A549 (cell line): ENCODE data around the gene ITGB1. TPM values are rescaled to one million over a fixed set of nuclear protein-coding genes. Genes with fewer than 3 reads are reported as not detected.

Experiments used
- ATAC-seq, 2 experiments: fragments of 200-7000 bp in 1 of 2; fragments of >200 bp in 1 of 2; cut with Nextera tagmentation in 1 of 2; cut with Tn5 transposase in 1 of 2; 3 replicates each; pipeline versions ENCODE4 v1.8.0 to v1.9.1; 2018 to 2020; ENCODE audit warnings: mild to moderate bottlenecking in 1 of 2, moderate library complexity in 1 of 2
- CTCF ChIA-PET: fragments of 300-600 bp; sonication (Branson Sonifier 250); formaldehyde crosslinking; extraction: SDS; loops from one replicate; lab custom pipeline; 2021; ENCODE audit warnings: antibody characterized with exemption, inconsistent platforms; lab: Yijun Ruan, JAX
- POLR2A ChIA-PET: fragments of 350-600 bp; formaldehyde crosslinking; extraction: SDS; loops from one replicate; lab custom pipeline; 2021; ENCODE audit warnings: antibody characterized with exemption, inconsistent platforms; lab: Yijun Ruan, JAX
- DNase-seq, 2 experiments: peaks; one replicate each; pipeline versions ENCODE4 v3.0.0 to v3.0.0-alpha.2; 2011 to 2016; ENCODE audit warnings: low read depth in 1 of 2, low spot score in 1 of 2
- FAIRE-seq: peaks from 2 replicates; lab custom pipeline; 2011; peaks lifted over from hg19 to GRCh38; lab: Jason Lieb, UNC
- H3K27ac ChIP-seq, 2 experiments: fragments of >200 bp; sonication (Bioruptor Twin); formaldehyde crosslinking; 3 replicates each; pipeline ENCODE4 v1.5.1; 2016 to 2017
- H3K4me1 ChIP-seq: fragments of >200 bp; sonication (Bioruptor Twin); formaldehyde crosslinking; 3 replicates; pipeline ENCODE4 v1.6.1; 2016
- H3K4me2 ChIP-seq: fragments of >200 bp; sonication (Bioruptor Twin); formaldehyde crosslinking; 3 replicates; pipeline ENCODE4 v1.6.1; 2016
- H3K4me3 ChIP-seq: fragments of >200 bp; sonication (Bioruptor Twin); formaldehyde crosslinking; 3 replicates; pipeline ENCODE4 v1.5.1; 2016
- H3K9me3 ChIP-seq: fragments of >200 bp; sonication (Bioruptor Twin); formaldehyde crosslinking; 3 replicates; pipeline ENCODE4 v1.6.1; 2016
- BCL3 ChIP-seq: fragments of >200 bp; sonication (Bioruptor Twin); formaldehyde crosslinking; IDR thresholded peaks from 3 replicates; pipeline ENCODE4 v1.6.1; 2016
- BHLHE40 ChIP-seq: IDR thresholded peaks from 2 replicates; pipeline ENCODE4 v1.6.1; 2012; ENCODE audit warnings: low read depth, low read length, inconsistent platforms
- CBX2 ChIP-seq: fragments of 200-600 bp; sonication (generic); IDR thresholded peaks from 2 replicates; pipeline ENCODE4 v1.6.1; 2016; ENCODE audit warnings: low read depth, mild to moderate bottlenecking, borderline replicate concordance
- CHD2 ChIP-seq: fragments of 150-350 bp; IDR thresholded peaks from 2 replicates; pipeline ENCODE4 v1.6.1; 2014; ENCODE audit warnings: low read length; ENCODE audit not compliant: partially characterized antibody
- CHD4 ChIP-seq: fragments of 200-600 bp; sonication (generic); IDR thresholded peaks from 2 replicates; pipeline ENCODE4 v1.6.1; 2016; ENCODE audit warnings: antibody characterized with exemption, mild to moderate bottlenecking, borderline replicate concordance
- EHF ChIP-seq: fragments of 250-450 bp; sonication (Bioruptor Pico); IDR thresholded peaks from 2 replicates; pipeline ENCODE4 v1.5.0; 2020; ENCODE audit warnings: mild to moderate bottlenecking
- FOSB ChIP-seq: fragments of 250-450 bp; sonication (Bioruptor Pico); IDR thresholded peaks from 2 replicates; pipeline ENCODE4 v1.5.0; 2020; ENCODE audit warnings: mild to moderate bottlenecking, moderate library complexity
- FOXS1 ChIP-seq: fragments of 250-450 bp; sonication (Bioruptor Pico); IDR thresholded peaks from 2 replicates; pipeline ENCODE4 v1.5.0; 2020; ENCODE audit warnings: mild to moderate bottlenecking, moderate library complexity
- HOXA7 ChIP-seq: fragments of 250-450 bp; sonication (Bioruptor Pico); IDR thresholded peaks from 2 replicates; pipeline ENCODE4 v1.5.0; 2020; ENCODE audit warnings: mild to moderate bottlenecking, moderate library complexity
- JUN ChIP-seq, 2 experiments: fragments of >200 bp; sonication (Bioruptor Twin); formaldehyde crosslinking; IDR thresholded peaks; 2 replicates in 1 of 2; 3 replicates in 1 of 2; pipeline ENCODE4 v1.6.1; 2016 to 2017
- KDM1A ChIP-seq: fragments of 200-600 bp; sonication (generic); IDR thresholded peaks from 2 replicates; pipeline ENCODE4 v1.6.1; 2016; ENCODE audit warnings: low read depth, mild to moderate bottlenecking
- KDM5A ChIP-seq: fragments of 200-600 bp; sonication (generic); IDR thresholded peaks from 2 replicates; pipeline ENCODE4 v1.6.1; 2016; ENCODE audit warnings: antibody characterized with exemption, mild to moderate bottlenecking
- MAZ ChIP-seq: fragments of 150-350 bp; IDR thresholded peaks from 2 replicates; pipeline ENCODE4 v1.6.1; 2014; ENCODE audit warnings: antibody characterized with exemption, low read depth, low read length, borderline replicate concordance
- MYC ChIP-seq: IDR thresholded peaks from 2 replicates; pipeline ENCODE4 v1.6.1; 2012; ENCODE audit warnings: mild to moderate bottlenecking, inconsistent platforms, low read length, improper control_type of control experiment, borderline replicate concordance
- PBX3 ChIP-seq: IDR thresholded peaks from 2 replicates; pipeline ENCODE4 v1.6.1; 2012
- POLR2AphosphoS2 ChIP-seq: conservative IDR thresholded peaks from 2 replicates; pipeline ENCODE4 v1.6.1; 2012; ENCODE audit warnings: low read length, improper control_type of control experiment, inconsistent platforms
- RARB ChIP-seq: fragments of 250-450 bp; sonication (Bioruptor Pico); IDR thresholded peaks from 2 replicates; pipeline ENCODE4 v1.8.0; 2021; ENCODE audit warnings: mild to moderate bottlenecking, moderate library complexity
- RNF2 ChIP-seq: fragments of 200-600 bp; sonication (generic); IDR thresholded peaks from 2 replicates; pipeline ENCODE4 v1.6.1; 2016; ENCODE audit warnings: low read depth, mild to moderate bottlenecking, antibody characterized with exemption, moderate library complexity, borderline replicate concordance
- ZSCAN20 ChIP-seq: fragments of 250-450 bp; sonication (Bioruptor Pico); IDR thresholded peaks from 2 replicates; pipeline ENCODE4 v1.8.0; 2022; ENCODE audit warnings: mild to moderate bottlenecking, moderate library complexity
- WGBS: methylation state at CpG from one replicate; pipeline ENCODE4 v1.1.6; 2017; ENCODE audit errors: missing lambda C conversion rate; 5-methylcytosine and 5-hydroxymethylcytosine counted together
- polyA plus RNA-seq, 4 experiments: library from polyadenylated mRNA; depleted of rRNA in 3 of 4; stranded (reverse); fragments of >200 nt; fragmentation: RNase III in 1 of 4; extraction: RNeasy Plus Mini Kit Qiagen cat#74134 plus additional on column Dnase treatment in 1 of 4; gene quantifications; 2 replicates in 3 of 4; 3 replicates in 1 of 4; pipeline ENCODE4 v1.2.3, GENCODE V29; 2011 to 2017
- TF ChIP-seq, protein P1 (sequence below): fragments of 250-450 bp; sonication (Bioruptor Pico); IDR thresholded peaks from 2 replicates; pipeline ENCODE4 v1.5.0; 2020; ENCODE audit warnings: low read depth, mild to moderate bottlenecking, moderate library complexity
- TF ChIP-seq, protein P2 (sequence below): fragments of 450-650 bp; IDR thresholded peaks from 2 replicates; pipeline ENCODE4 v1.6.1; 2014; ENCODE audit warnings: antibody characterized with exemption

ITGB1 gene
- polyA plus RNA-seq, 2 of the 4 experiments (the other 2 are of a cell fraction) = 1,270 to 2,408 TPM

DNA sequence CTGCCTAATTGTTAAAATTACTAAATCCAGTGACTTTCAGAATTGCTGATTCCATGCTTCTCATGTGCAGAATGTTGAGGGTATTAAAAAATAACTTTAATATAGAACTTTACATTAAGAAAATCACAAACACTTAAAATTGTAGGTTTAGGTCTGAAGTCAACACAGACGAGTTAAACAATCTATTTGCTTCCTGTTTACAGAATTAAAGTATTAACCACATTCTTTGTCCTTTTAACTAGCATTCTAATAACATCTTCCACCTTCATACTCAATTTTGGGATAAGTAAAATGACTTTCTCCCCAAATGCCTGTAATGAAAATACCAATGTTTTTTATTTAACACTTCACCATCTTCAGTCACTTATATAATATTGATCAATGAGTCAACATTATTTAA lies 2.2 kb downstream of the ITGB1 start (continued):
- TF ChIP-seq ZSCAN20 (CRISPR knock-in tag) (peak; percentile 49; the same call in 1 of the 2 replicates), MAZ (no peak), FOXS1 (CRISPR knock-in tag) (no peak), BHLHE40 (no peak), KDM1A (no peak), BCL3 (no peak)
- TF ChIP-seq, protein P1, sequence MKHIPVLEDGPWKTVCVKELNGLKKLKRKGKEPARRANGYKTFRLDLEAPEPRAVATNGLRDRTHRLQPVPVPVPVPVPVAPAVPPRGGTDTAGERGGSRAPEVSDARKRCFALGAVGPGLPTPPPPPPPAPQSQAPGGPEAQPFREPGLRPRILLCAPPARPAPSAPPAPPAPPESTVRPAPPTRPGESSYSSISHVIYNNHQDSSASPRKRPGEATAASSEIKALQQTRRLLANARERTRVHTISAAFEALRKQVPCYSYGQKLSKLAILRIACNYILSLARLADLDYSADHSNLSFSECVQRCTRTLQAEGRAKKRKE (CRISPR knock-in tag) = no peak

DNA sequence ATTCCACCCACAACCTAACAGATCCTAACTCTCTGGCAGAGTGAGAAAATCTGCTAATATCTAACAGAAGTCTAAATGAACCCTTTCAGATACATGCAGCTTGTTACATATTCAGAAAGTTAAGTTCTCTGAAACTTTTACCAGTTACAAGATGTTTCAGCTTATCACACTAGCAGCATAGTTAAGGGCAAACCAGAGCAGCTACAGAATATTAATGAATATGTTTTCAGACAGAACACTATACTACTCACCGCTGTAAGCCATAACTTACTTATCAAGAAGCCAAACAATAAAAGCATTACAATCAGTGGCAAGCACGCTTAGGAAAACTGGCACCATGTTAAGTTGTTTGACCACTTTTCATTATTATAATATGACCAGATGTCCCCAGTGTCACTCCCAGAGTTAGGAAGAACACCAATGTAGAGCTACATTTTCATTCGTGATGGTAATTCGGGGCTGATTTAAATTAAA lies 2.7 kb downstream of the ITGB1 start:
- no peak for FAIRE-seq
- peaks cover 38% of the 10 kb centered on the region for H3K4me1 ChIP-seq
- POLR2A ChIA-PET = interaction anchor here (0.8 to 6.1 kb wide), 8 partner anchors 11 to 54 kb away, joined by 4 to 103 read pairs (median 7); no protein-coding TSS in a partner anchor
- peak overlapping the region; percentile 74 for H3K4me3 ChIP-seq
- DNase-seq = no peak
- peak overlapping the region; percentile 99 to 100 for H3K27ac ChIP-seq
- peak overlapping the region; percentile 97 for H3K4me2 ChIP-seq
- ATAC-seq = no peak
- CTCF ChIA-PET = interaction anchor here (3.2 to 7.0 kb wide), 3 partner anchors 12 to 53 kb away, joined by 13 to 59 read pairs (median 15); no protein-coding TSS in a partner anchor
- TF ChIP-seq RNF2 (no peak), KDM5A (no peak), EHF (CRISPR knock-in tag) (no peak), KDM1A (no peak), FOSB (CRISPR knock-in tag) (0 out of 2 replicates have a peak, but pooled peaks have one; percentile 50), PBX3 (no peak), JUN (IDR thresholded peaks at IDR 0.05) (peak in 1 of 2 experiments; percentile 41; a peak in 4 of 5 replicates)
- no peaks in the 10 kb centered on the region for H3K9me3 ChIP-seq
- WGBS = 0% methylated on average over 4 of the region's 4 CpGs

DNA sequence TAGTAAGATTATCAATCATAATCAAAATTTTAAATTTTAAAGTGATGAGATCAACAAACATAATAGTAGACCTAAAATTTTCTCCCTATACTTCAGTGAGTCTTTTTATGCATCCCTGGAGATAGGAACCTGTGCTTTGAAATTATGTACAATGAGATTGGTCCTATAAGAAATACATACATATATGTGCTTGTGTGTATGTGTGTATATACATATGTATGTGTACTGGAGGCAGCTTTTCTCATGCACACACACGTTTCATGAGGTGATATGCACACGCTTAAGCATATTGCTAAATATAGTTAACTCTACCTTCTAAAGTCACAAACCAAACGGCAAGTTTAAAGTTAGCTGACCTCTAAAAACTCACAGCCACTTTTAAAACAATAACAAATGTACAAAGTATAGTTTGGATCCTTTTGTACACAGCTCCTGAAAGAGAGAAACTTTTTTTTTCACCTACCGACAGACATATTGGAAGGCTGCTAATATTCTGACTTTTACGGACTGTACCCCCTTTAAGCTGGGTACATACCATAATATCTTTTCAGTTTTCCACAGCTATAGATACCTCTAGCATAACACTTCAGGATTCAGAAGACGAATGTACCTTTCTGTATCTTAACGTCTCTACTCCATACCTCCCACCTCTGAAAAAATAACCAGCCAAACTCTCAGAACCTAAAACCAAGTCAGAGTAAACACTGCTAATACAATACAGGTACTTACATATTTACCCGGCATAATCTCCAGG lies 3.3 kb downstream of the ITGB1 start:
- Histone ChIP-seq H3K4me3 (peak overlapping the region; percentile 74), H3K27ac (peak overlapping the region; percentile 99 to 100), H3K4me2 (peak overlapping the region; percentile 97), H3K4me1 (peaks cover 41% of the 10 kb centered on the region), H3K9me3 (no peaks in the 10 kb centered on the region)
- TF ChIP-seq MYC (no peak), CBX2 (no peak), JUN (IDR thresholded peaks at IDR 0.05) (peak in 1 of 2 experiments; percentile 68; a peak in 2 of 5 replicates), POLR2AphosphoS2 (peak; percentile 58; the same call in 1 of the 2 replicates), CHD2 (no peak), HOXA7 (peak; percentile 8; the same call in 1 of the 2 replicates), CHD4 (no peak), RARB (CRISPR knock-in tag) (peak; percentile 15; the same call in 1 of the 2 replicates)
- TF ChIP-seq, protein P2, sequence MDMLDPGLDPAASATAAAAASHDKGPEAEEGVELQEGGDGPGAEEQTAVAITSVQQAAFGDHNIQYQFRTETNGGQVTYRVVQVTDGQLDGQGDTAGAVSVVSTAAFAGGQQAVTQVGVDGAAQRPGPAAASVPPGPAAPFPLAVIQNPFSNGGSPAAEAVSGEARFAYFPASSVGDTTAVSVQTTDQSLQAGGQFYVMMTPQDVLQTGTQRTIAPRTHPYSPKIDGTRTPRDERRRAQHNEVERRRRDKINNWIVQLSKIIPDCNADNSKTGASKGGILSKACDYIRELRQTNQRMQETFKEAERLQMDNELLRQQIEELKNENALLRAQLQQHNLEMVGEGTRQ = no peak
- DNase-seq = no peak
- 2% methylated on average over 8 of the region's 8 CpGs for WGBS
- no peak for ATAC-seq
- ChIA-PET CTCF (interaction anchor here (0.9 to 7.0 kb wide), 6 partner anchors 11 to 201 kb away, joined by 3 to 59 read pairs (median 8); no protein-coding TSS in a partner anchor), POLR2A (interaction anchor here (0.5 to 6.1 kb wide), 10 partner anchors 11 to 266 kb away, joined by 3 to 103 read pairs (median 6); no protein-coding TSS in a partner anchor)
- no peak for FAIRE-seq
